ENCODE results near the gene H1-8. TPM values are rescaled to one million over a fixed set of nuclear protein-coding genes. Genes with fewer than 3 reads are reported as not detected.
A peak's percentile ranks its signal among the peaks of the same experiment; 100 is the strongest.

H1-8 gene
- polyA plus RNA-seq, 3 donors from 2014 or later: not detected

DNA sequence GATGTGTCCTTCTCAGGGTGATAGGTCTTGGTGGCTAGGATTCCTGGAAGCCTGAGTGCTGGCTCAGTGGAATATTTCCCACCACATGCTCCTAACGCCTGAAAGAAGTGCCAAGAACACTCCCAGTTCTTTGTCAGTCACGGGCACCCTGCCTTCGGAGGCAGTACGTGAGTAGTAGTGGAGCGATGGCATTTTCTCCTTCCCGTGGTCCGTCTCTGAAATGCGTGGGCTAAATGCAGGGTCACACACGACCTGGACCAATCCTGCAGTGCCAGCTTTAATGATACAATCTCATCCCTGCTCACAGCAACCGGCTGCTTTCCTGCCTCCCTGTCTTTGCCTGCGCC is 14.5 kb downstream of the H1-8 start:
- H3K4me3 Mint-ChIP-seq: peak overlapping the region; percentile 52 to 73 (median 65)
- peaks cover 6 to 16% (median 14%) of the 10 kb centered on the region in 3 donors for H3K27me3 Mint-ChIP-seq (ENCODE audit: low read depth in 3 of 3)
- H3K27ac Mint-ChIP-seq: peak overlapping the region; percentile 84 to 94 (median 92)
- peaks cover 55 to 56% of the 10 kb centered on the region in 2 donors for H3K4me1 Mint-ChIP-seq
- peaks cover 5 to 21% (median 10%) of the 10 kb centered on the region in 3 donors for H3K36me3 Mint-ChIP-seq
- no peak for DNase-seq
- no peaks in the 10 kb centered on the region for H3K9me3 Mint-ChIP-seq

DNA sequence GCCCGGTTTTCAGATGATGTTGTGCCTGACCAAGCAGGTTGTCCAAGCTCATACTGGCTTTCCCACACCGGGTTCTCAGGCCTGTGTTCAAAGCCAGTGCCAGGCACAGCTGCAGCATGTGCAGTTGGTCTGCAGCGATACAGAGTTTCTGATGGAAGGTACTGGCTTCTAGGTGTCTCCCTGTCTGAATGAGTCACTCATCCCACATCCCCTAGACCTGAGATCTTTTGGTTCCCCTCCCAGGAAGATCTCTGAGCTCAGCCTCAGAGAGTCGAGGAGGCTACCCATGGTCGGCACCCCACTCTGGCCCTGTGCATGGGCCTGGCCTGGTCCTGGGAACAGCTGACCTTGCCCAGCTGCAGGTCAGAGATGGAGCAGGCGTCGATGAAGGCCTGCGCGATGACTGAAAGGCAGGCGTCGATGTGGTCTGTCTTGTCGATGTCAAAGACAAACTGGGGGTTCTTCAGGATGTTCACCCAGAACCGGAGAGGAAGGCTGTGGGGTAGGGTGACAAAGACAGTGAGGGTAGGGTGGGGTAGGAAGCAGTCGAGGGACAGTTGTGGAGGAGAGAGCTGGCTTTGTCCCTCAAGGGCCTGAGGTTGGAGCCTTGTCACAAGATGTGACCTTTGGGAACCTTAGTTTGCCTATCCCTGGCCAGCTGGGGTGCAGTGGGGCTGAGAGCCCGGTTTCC is 15.3 kb downstream of the H1-8 start:
- Mint-ChIP-seq H3K4me3 (peak overlapping the region; percentile 52 to 73 (median 65)), H3K27ac (peak overlapping the region; percentile 84 to 94 (median 92)), H3K36me3 (peaks cover 5 to 21% (median 12%) of the 10 kb centered on the region in 3 donors), H3K4me1 (peaks cover 50 to 52% of the 10 kb centered on the region in 2 donors), H3K9me3 (no peaks in the 10 kb centered on the region), H3K27me3 (ENCODE audit: low read depth in 3 of 3) (peaks cover 9 to 16% (median 11%) of the 10 kb centered on the region in 3 donors)
- DNase-seq: peak; percentile 75 to 76 (median 75)

DNA sequence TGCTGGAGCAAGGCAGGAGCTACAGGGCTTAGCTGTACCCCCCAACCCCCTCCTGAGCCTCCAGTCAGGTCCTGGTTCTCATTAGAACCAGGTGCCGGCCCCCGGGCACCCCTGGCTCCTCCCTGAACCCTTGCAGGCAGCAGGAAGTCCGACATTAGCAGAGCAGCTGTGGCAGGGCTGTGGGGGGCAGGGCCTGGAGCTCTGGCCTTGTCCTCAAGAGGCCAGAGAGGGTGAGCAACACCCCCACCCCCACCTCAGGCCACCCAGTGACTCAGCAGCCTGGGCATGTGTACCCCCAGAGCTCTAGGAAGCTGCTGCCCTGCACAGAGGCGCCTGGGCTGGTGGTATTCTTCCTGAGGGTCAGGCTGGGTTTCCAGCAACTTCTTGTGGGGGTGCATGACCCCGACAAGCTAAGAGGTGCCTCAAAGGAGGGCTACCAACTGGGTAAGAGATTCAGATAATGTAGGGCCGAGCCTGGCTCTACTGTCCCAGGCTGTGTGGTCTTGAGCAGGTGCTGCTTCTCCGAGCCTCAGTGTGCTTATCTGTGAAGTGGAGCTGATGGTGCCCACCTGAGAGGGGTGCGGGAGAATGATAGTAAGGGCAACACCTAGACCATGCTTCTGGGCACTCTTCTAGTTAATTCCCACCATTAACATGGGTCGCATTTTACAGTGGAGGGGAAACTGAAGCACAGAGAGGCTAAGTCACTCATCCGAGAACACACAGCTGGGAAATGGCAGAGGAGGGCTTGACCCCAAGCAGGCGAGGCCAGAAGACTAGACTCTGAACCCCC is 16.0 kb downstream of the H1-8 start:
- Mint-ChIP-seq H3K4me3 (peak overlapping the region; percentile 52 to 73 (median 65)), H3K36me3 (peaks cover 5 to 19% (median 14%) of the 10 kb centered on the region in 3 donors), H3K9me3 (no peaks in the 10 kb centered on the region), H3K27ac (peak overlapping the region; percentile 84 to 94 (median 92)), H3K4me1 (peaks cover 45% of the 10 kb centered on the region in 2 donors), H3K27me3 (ENCODE audit: low read depth in 3 of 3) (peaks cover 7 to 16% (median 10%) of the 10 kb centered on the region in 3 donors)
- no peak for DNase-seq

DNA sequence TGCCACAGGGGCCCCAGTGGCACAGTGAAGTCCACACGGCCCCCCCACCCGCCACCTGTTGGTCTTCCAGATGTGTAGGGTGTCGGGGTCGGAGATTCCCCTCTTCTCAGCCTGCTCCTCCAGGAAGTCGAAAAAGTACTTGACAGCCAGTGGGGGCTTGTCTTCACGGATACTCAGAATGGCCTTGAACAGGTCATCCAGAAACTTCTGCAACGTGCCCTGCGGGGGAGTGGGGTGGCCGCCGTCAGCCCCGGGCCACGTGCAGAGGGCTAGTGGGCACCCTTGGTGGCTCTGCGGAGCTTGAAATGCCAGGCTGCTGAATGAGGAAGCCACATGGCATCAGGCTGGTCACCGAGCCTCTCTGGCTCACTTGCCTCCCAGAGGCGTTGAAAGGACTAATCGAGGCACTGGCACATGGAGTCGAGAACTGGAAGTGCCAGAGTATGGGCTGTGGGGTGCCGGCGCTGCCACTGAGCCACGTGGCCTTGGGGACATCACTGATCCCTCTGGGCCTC is 16.6 kb downstream of the H1-8 start:
- Mint-ChIP-seq H3K9me3 (no peaks in the 10 kb centered on the region), H3K4me1 (peaks cover 38% of the 10 kb centered on the region in 2 donors), H3K4me3 (no peak overlapping the region), H3K27me3 (ENCODE audit: low read depth in 3 of 3) (peaks cover 7 to 12% (median 10%) of the 10 kb centered on the region in 3 donors), H3K36me3 (peaks cover 5 to 14% (median 13%) of the 10 kb centered on the region in 3 donors), H3K27ac (peak overlapping the region in 5 of 6 donors; percentile 7 to 94 (median 84))
- DNase-seq: no peak

DNA sequence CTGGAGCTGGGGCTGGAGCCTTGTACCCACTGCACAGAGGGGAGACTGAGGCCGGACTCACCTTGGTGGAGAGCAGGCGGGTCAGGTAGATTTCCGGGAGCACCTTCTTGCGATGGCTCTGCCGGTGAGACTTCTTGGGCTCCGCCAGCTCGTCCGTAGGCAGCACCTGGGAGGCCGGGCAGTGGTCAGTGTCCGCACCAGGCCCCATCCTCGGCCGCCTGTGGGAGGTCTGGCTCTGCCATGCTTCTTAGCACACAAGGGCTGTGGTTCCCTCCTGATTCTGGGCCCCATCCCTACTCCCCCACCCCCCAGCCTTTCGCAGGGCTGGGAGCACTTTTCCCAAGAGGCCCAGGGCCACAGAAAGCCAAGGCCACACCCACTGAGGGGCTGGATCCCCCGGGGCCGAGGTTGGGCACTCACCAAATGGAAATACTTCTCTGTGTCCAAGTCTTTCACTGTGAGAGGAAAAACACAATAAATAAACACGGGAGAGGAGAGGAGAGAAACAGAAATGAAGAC is 17.4 kb downstream of the H1-8 start:
- DNase-seq: no peak
- no peak overlapping the region for H3K4me3 Mint-ChIP-seq
- H3K36me3 Mint-ChIP-seq: peaks cover 5 to 14% (median 12%) of the 10 kb centered on the region in 3 donors
- peak overlapping the region; percentile 0 to 95 (median 88) for H3K27ac Mint-ChIP-seq
- H3K9me3 Mint-ChIP-seq: no peaks in the 10 kb centered on the region
- peaks cover 34 to 35% of the 10 kb centered on the region in 2 donors for H3K4me1 Mint-ChIP-seq
- H3K27me3 Mint-ChIP-seq (ENCODE audit: low read depth in 3 of 3): peaks cover 7 to 13% (median 10%) of the 10 kb centered on the region in 3 donors

DNA sequence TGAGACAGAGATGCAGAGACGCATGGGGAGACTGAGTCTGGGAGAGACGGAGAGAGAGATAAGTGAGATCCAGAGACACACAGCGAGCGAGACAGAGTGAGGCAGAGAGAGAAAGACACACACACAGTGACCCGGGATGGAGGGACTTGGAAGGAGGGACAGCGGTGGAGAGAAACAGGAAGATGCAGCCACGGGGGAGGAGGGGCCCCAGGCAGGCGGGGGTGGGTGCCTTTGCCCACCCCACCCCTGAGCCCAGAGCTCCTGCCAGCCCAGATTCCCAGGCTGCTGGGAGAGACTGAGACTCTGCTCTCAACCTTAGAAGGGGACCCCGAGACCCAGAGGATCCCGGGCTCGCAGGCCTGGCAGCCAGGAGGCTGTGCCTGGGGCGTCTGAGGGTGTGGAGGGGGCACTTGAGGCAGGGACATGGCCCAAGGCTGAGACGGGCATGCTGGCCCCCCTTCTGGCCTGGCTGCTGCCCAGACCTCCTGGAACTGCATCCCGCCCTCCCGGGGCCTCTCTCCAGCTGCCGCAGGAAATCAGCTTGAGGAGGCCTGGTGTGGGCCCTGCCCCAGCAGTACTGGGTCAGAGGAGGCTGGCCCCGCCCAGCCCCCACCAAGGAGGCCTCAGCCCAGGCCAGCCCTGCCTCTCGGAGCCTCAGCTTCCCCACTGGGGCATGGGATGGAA is 18.1 kb downstream of the H1-8 start:
- Mint-ChIP-seq H3K4me1 (peaks cover 37 to 38% of the 10 kb centered on the region in 2 donors), H3K9me3 (no peaks in the 10 kb centered on the region), H3K27me3 (ENCODE audit: low read depth in 3 of 3) (peaks cover 9 to 10% (median 10%) of the 10 kb centered on the region in 3 donors), H3K27ac (peak overlapping the region; percentile 0 to 95 (median 88)), H3K36me3 (peaks cover 5 to 14% (median 12%) of the 10 kb centered on the region in 3 donors), H3K4me3 (peak overlapping the region in 1 of 5 donors; percentile 40)
- DNase-seq: no peak

DNA sequence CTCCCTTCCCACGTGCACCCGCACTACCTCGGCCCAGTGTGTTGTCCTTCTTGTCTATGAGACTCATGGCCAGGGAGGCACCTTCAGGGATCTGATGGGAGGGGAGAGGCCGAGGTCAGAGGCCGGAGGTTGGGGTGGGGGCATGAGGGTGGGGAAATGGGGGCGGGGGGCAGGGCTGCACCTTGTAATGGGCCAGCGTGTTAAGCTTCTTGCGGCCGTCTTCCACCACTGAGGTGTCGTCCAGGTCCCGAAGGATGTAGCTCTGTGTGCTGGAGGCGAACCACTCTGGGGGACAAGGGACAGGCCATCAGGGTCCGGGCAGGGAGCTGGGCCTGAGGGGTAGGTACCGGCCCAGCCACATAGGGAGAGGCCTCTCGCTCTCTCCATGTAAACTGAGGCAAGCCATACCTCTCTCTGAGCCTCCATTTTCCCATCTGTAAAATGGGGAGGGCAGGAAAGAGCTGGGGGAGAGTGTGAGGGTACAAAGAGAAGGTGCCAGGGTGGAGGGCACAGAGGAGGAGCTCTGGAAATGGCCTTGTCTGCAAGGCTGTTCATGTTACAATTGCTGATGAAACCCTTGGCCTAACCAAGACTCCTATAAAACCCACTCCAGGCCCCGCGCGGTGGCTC is 18.8 kb downstream of the H1-8 start:
- Mint-ChIP-seq H3K4me3 (no peak overlapping the region), H3K9me3 (no peaks in the 10 kb centered on the region), H3K36me3 (peaks cover 5 to 16% (median 12%) of the 10 kb centered on the region in 3 donors), H3K4me1 (peaks cover 44% of the 10 kb centered on the region in 2 donors), H3K27me3 (ENCODE audit: low read depth in 3 of 3) (peaks cover 8 to 10% (median 10%) of the 10 kb centered on the region in 3 donors), H3K27ac (peak overlapping the region in 1 of 6 donors; percentile 70)
- no peak for DNase-seq

DNA sequence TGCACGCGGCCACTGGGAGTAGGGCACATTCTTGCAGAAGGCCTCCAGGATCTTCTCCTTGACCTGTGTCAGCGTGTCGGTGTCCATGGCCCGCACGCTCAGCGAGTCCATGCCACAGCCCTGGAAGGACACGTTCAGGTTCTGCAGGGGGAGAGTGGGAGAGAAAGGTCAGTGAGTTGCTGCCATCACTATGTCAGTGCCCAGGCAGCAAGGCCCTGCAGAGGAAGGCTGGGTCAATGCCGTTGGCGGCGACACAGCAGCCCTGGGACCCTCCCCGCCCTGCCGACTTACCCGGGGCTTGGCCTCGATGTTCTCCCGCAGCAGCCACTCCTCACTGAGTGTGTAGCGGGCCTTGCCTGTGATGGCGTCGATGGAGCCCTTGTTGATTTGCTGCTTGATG is 19.8 kb downstream of the H1-8 start:
- Mint-ChIP-seq H3K27ac (peak overlapping the region in 2 of 6 donors; percentile 27 to 31), H3K9me3 (no peaks in the 10 kb centered on the region), H3K27me3 (ENCODE audit: low read depth in 3 of 3) (peaks cover 5 to 16% (median 11%) of the 10 kb centered on the region in 3 donors), H3K4me3 (no peak overlapping the region), H3K4me1 (peaks cover 44 to 45% of the 10 kb centered on the region in 2 donors), H3K36me3 (peaks cover 5 to 16% (median 10%) of the 10 kb centered on the region in 3 donors)
- DNase-seq: no peak

DNA sequence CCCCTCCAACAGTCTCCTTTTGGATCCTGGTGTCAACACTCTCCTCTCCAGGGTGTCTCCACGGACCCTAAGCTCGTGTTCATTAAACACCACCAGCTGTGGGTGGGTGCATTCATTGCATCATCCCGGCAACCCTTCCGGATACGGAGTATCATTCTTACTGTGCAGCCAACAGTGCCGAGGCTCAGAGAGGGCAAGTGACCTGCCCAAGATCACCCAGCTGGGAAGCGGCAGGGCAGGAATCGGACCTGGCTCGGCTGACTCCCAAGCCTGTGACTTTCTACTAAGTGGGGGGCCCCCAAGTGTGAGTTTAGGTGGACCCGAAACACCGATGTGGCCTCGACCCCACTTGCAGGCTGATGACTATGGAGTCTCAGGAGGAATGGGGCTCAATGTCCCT is 20.4 kb downstream of the H1-8 start:
- H3K27ac Mint-ChIP-seq: peak overlapping the region in 2 of 6 donors; percentile 27 to 31
- H3K36me3 Mint-ChIP-seq: peaks cover 5 to 14% (median 8%) of the 10 kb centered on the region in 3 donors
- peaks cover 5 to 16% (median 9%) of the 10 kb centered on the region in 3 donors for H3K27me3 Mint-ChIP-seq (ENCODE audit: low read depth in 3 of 3)

DNA sequence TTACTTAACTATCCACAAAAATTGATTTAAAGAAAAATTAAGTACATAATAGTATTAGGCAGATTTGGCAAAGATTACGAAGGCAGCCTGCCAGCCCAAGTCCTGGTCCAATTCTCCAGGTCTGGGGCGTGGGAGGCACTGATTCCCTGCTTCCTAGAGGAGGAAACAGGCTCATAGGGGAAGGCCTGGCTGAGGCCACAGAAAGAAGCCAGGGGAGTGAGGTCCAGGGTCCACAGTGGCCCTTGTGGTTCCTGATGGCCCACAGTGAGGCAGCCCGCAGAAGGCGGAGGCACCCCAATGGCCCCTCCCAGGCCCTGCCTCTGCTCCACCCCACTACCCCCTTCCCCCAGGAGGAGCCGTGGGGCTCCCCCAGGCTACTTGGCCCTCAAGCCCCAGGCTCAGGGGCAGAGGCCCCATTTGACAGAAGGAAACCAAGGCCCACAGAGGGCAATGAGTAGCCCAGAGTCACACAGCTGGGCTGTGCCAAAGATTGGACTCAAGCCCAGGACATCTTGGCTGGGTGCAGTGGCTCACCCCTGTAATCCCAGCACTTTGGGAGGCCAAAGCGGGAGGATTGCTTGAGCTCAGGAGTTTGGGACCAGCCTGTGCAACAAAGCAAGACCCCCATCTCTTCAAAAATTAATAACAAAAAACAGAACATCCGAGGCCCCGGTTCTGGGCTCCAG is 21.0 kb downstream of the H1-8 start:
- Mint-ChIP-seq H3K4me1 (peaks cover 44 to 45% of the 10 kb centered on the region in 2 donors), H3K27me3 (ENCODE audit: low read depth in 3 of 3) (peaks cover 9 to 14% (median 12%) of the 10 kb centered on the region in 3 donors), H3K36me3 (peaks cover 5 to 14% (median 8%) of the 10 kb centered on the region in 3 donors), H3K9me3 (no peaks in the 10 kb centered on the region), H3K27ac (peak overlapping the region in 2 of 6 donors; percentile 27 to 67), H3K4me3 (no peak overlapping the region)
- no peak for DNase-seq

More for the DNA sequence above, 20.4 kb downstream of the H1-8 start:
- no peak overlapping the region for H3K4me3 Mint-ChIP-seq
- H3K4me1 Mint-ChIP-seq: peaks cover 44 to 45% of the 10 kb centered on the region in 2 donors
- no peaks in the 10 kb centered on the region for H3K9me3 Mint-ChIP-seq
- DNase-seq: no peak

DNA sequence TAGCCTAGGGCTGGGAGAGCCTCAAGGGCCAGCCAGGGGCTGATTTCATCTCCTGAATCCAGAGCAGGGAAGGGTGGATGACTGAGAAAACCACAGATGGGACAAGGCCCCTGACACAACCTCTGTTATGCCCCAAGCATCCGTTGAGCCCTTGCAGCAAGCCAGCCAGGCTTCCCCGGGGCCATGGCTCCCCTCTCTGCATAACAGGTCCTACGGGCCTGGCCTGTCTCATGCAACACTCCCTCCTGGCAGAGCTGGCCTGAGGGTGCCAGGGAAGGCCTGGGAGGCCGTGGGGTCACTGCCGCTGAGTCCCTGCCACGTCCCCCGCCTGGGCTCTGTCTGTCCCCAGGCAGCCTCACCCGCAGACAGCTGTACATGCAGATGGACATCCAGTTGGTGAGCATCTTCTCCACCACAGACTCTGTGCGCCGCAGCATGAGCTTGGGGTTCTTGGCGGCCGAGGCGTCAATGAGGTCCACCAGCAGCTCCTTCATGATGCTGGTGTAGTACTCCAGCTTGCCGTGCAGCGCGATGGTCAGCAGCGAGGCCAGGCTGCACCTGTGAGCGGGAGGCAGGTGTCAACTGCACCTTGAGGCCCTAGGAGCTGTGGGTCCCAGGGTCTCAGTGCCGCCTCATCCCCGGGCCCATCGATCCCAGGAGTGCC is 22.1 kb downstream of the H1-8 start:
- H3K27ac Mint-ChIP-seq: peak overlapping the region in 1 of 6 donors; percentile 57
- peaks cover 12 to 14% (median 13%) of the 10 kb centered on the region in 3 donors for H3K27me3 Mint-ChIP-seq (ENCODE audit: low read depth in 3 of 3)
- no peak for DNase-seq
- no peak overlapping the region for H3K4me3 Mint-ChIP-seq
- peaks cover 50 to 53% of the 10 kb centered on the region in 2 donors for H3K4me1 Mint-ChIP-seq
- peaks cover 11 to 14% (median 14%) of the 10 kb centered on the region in 3 donors for H3K36me3 Mint-ChIP-seq
- H3K9me3 Mint-ChIP-seq: no peaks in the 10 kb centered on the region

DNA sequence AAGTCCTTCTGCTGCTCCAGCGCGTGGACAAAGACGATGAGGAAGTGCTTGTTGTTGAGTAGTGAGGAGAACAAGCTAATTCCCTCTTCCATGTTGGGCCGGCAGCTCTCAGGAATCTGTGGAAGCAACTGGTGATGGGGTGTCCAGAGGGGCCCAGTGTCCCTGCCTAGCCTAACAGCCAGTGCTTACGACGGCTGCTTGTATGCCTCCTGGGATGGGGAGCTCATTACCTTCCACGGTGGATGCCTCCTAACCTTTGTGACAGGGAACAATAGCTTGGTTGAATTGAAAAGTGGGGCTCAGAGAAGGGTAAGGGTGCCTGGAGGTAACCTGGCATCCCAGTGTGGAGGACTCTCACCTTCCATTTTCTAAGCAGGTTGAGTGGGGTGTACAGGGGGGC is 22.9 kb downstream of the H1-8 start:
- DNase-seq: no peak
- peaks cover 12 to 14% (median 13%) of the 10 kb centered on the region in 3 donors for H3K27me3 Mint-ChIP-seq (ENCODE audit: low read depth in 3 of 3)
- no peaks in the 10 kb centered on the region for H3K9me3 Mint-ChIP-seq
- peaks cover 48 to 49% of the 10 kb centered on the region in 2 donors for H3K4me1 Mint-ChIP-seq
- peak overlapping the region in 3 of 6 donors; percentile 59 to 82 (median 62) for H3K27ac Mint-ChIP-seq
- peaks cover 6 to 10% (median 10%) of the 10 kb centered on the region in 3 donors for H3K36me3 Mint-ChIP-seq
- H3K4me3 Mint-ChIP-seq: no peak overlapping the region
